GM13977 (cell line): ENCODE measurements around the gene TRIM8.

Experiments used
- DNase-seq: peaks from one replicate; pipeline ENCODE4 v3.0.0; 2012; ENCODE audit warnings: low spot score
- CTCF ChIP-seq: IDR thresholded peaks from 2 replicates; pipeline ENCODE4 v1.5.1; 2012; ENCODE audit warnings: mild to moderate bottlenecking, control low read depth; ENCODE audit not compliant: insufficient read depth; ENCODE audit errors: extremely low read depth, missing control alignments
- in situ Hi-C: fragments of 300-500 bp; cut with MboI; formaldehyde crosslinking; loops from one replicate; pipeline ENCODE4 v1.12.0; 2022; ENCODE audit warnings: low sequenced_read_pairs, low pct_unique_long_range_greater_than_20kb, mixed read lengths, inconsistent platforms; ENCODE audit not compliant: unreplicated experiment

The TRIM8 gene

GRCh38 chr10:102644066-102644645 is at the start of gene TRIM8:
TSS of gene TRIM8 (plus strand) at chr10:102644479. CDS start at chr10:102644618, 139 bp downstream.
- peak; percentile 70 for DNase-seq
- TF ChIP-seq CTCF: no peak
- in situ Hi-C loops: no loop called here

GRCh38 chr10:102595293-102595692 is 49.0 kb upstream of the TRIM8 start:
- DNase-seq: no peak
- no peak for TF ChIP-seq CTCF
- in situ Hi-C loops: loop anchor here (25.0 kb wide), 1 partner anchor 358 kb away; the partner anchor contains the start of genes ELOVL3, GBF1 and PITX3

- in situ Hi-C loops: loop anchor here (25.0 kb wide), 1 partner anchor 359 kb away; the partner anchor contains the start of genes ELOVL3, GBF1 and PITX3
- TF ChIP-seq CTCF: no peak
- no peak for DNase-seq
Observed at GRCh38 chr10:102595897-102596296, 48.4 kb upstream of the TRIM8 start.

- TF ChIP-seq CTCF: peak; percentile 73
- in situ Hi-C loops: loop anchor here (25.0 kb wide), 1 partner anchor 359 kb away; the partner anchor contains the start of genes ELOVL3, GBF1 and PITX3
- DNase-seq: peak; percentile 68
Observed at GRCh38 chr10:102596506-102596971, 47.7 kb upstream of the TRIM8 start.

GRCh38 chr10:102597131-102597991 is 46.9 kb upstream of the TRIM8 start:
- DNase-seq: no peak
- in situ Hi-C loops: loop anchor here (25.0 kb wide), 1 partner anchor 360 kb away; the partner anchor contains the start of genes ELOVL3, GBF1 and PITX3
- TF ChIP-seq CTCF: no peak

- in situ Hi-C loops: loop anchor here (25.0 kb wide), 1 partner anchor 361 kb away; the partner anchor contains the start of genes ELOVL3, GBF1 and PITX3
- TF ChIP-seq CTCF: no peak
Observed at GRCh38 chr10:102598243-102598642, 46.0 kb upstream of the TRIM8 start.

More at GRCh38 chr10:102598243-102598642, 46.0 kb upstream of the TRIM8 start:
- DNase-seq: no peak
